GM19240 (cell line): ENCODE data around the gene SPHK1.

Experiments
- DNase-seq: peaks from one replicate; pipeline ENCODE4 v3.0.0; 2011; ENCODE audit warnings: low spot score; ENCODE audit not compliant: insufficient read length

Gene SPHK1

DNA sequence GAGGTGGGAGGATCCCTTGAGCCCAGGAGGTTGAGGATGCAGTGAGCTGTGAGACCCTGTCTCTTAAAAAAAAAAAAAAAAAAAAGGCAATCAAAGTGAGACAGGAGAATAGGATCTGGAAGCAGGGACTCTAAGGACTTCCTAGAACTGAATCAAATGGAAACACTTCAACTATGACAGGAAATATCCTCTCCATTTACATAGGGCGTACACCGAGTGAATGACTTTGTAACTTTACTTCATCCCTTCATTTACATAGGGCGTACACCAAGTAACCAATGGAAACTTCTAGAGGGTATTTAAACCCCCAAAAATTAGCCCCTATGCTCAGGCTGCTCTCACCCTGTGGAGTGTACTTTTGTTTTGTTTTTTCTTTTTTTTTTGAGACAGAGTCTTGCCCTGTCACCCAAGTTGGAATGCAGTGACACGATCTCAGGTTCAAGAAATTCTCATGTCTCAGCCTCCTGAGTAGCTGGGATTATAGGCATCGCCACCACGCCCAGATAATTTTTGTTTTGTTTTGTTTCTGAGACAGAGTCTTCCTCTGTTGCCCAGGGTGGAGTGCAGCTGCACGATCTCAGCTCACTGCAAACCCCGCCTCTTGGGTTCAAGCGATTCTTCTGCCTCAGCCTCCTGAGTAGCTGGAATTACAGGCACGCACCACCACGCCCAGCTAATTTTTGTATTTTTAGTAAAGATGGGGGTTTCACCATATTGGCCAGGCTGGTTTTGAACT is 21.1 kb upstream of the SPHK1 start:
- no peak for DNase-seq

DNA sequence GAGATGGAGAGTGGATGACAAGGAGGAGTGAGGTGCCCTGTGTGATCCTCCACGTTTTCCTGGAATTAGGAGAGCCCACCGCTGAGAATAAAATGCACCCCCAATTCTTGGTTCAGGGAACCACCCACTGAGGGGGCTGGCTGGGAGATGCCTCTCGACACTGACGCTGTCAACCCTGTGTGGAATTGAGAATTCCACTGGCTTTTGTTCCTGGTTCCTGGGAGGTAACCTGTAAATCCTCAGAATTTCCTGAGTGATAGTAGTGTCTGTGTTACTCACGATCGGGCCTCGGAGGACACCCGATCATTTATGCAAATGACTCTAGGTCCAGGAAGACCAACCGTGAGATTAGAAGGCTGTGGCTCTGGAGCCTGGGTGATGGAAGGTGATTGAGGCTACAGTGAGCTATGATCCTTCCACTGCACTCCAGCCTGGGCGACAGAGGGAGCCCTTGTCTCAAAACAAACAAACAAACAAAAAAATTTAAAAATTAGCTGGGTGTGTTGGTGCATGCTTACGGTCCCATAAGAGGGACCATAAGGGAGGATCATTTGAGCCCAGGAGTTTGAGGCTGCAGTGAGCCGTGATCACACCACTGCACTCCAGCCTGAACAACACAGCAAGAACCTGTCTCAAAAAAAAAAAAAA is 19.0 kb upstream of the SPHK1 start:
- DNase-seq: no peak

DNA sequence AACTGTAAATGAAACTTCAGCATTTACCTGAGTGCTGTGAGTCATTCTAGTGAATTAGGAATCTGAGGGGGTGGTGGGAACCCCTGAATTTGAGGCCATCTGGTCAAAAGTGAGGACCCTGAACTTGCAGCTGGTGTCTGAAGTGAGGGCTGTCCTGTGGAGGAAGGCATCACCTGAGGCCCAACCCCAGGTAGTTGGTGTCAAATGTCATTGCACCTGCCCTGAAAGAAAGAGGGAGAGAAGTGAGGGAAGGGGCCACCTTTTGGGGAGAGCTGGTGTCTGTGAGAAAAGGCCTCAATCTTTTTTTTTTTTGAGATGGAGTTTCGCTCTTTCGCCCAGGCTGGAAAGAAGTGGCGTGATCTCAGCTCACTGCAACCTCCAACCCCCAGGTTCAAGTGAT is 18.2 kb upstream of the SPHK1 start:
- no peak for DNase-seq

- no peak for DNase-seq
Observed at GRCh38 chr17:76367642-76368041, 16.8 kb upstream of the SPHK1 start.

DNA sequence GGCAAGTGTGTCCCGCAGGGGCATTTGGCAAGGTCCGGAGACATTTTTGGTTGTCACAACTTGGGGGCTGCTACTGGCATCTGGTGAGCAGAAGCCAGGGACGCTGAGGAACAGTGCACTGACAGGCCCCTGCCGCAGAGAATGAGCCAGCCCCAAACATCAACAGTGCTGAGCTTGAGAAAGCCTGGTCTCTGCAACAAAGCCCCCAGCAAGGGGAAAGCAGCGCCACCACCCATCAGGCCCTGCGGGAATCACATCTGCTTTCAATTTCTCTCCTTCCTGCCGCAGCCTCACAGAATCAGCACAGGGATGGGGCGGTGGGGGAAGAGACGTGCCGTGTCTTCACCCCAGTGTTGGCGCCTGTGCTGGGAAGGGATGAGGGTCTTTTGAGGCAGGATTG is 15.9 kb upstream of the SPHK1 start:
- DNase-seq: no peak

GRCh38 chr17:76369379-76369778 is 15.0 kb upstream of the SPHK1 start:
- no peak for DNase-seq

GRCh38 chr17:76369804-76370203 is 14.6 kb upstream of the SPHK1 start:
- no peak for DNase-seq

DNA sequence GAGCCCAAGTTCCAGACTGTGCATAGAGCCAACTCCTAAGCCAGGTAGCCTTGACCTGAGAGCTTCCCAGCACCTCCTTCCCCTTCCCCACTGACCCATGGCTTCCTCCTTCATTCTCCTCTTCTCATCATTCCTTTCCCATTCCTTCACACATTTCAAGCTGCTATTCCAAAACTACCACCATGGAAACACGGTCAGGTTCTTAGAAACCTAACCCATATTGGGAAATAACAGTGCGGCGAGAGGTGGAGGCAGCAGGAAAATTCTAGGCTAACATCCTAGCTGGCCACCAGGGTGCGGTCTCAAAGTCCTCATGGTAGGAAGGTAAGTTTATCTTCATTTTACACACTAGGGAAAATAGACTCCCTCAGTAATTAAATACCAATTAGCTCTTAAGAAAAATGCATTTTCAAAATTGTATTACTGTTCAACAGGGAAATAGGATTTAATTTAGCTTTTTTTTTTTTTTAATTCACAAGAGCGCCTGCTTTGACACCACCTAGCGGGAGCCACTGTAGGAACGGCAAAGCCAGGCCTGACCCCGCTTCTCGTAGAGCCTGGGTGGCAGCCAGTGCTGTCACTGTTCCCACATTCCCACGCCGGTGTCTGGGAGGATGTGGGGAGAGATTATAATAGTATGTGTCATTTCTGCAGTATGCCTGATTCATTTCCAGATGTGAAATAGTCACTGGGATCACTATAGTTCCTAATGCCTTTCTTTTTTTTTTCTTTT is 14.0 kb upstream of the SPHK1 start:
- no peak for DNase-seq

- DNase-seq: no peak
Observed at GRCh38 chr17:76371656-76372628, 12.5 kb upstream of the SPHK1 start.

GRCh38 chr17:76376318-76377133 is 7.9 kb upstream of the SPHK1 start:
- DNase-seq: no peak

DNA sequence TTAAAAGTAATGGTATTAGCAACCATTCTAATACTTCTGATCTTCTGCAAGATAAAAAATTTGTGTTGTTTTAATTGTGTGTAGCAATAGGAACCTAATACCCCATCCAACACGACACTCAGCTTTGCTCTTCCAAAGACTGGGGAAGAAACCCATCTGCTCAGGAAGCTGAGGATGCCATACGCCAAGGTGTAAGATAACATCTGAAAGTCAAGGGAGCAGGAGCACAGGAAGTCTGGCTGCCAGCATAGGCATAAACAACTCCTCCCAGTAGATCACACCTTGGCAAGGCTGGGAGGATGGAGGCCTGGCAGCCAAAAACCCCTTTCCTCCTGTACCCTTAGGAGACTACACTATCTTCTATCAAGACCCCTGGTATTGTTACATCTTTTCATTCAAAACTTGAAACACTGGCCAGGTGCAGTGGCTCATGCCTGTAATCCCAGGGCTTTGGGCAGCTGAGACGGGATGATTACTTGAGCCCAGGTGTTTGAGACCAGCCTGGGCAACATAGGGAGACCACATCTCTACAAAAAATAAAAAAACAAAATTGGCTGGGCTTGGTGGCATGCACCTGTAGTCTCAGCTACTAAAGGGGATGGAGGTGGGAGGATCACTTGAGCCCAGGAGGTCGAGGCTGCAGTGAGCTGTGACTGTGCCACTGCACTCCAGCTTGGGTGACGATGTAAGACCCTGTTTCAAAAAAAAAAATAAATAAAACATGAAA is 5.7 kb upstream of the SPHK1 start:
- DNase-seq: no peak

GRCh38 chr17:76379275-76379641 is 5.2 kb upstream of the SPHK1 start:
- DNase-seq: no peak

- DNase-seq: no peak
Observed at GRCh38 chr17:76379646-76380376, 4.6 kb upstream of the SPHK1 start.

DNA sequence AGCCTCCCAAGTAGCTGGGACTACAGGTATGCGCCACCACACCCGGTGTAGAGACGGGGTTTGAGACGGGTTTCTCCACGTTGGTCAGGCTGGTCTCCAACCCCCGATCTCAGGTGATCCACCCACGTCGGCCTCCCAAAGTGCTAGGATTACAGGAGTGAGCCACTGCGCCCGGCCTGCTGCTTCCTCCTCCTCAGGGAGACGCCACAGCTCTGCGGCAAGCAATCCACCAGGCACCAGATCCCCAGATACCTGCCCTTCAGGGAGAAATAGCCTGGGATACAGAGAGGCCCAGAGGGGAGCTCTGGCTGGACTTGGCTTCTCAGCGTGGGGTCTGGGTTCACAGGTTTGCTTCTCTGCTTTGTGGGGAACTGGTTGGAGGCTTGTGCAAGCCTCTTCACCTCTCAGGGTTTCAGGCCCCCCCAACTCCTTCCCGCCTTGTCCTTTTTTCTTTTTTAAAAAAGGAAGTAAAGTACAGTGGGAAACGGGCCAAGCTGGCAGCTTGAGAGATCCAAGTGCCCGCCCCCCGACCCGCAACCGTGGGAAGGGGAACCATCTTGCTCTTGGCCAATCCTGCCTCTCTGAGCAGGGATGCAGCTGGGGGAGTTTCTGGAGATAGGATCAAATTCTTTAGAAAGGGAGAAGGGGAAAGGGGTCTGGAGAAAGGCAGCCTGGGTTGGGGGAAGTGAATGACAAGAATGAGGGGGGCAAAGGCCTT is 2.6 kb upstream of the SPHK1 start:
- no peak for DNase-seq

GRCh38 chr17:76382351-76382802 is 2.0 kb upstream of the SPHK1 start:
- no peak for DNase-seq

- peak; percentile 36 for DNase-seq
Observed at GRCh38 chr17:76382803-76383545, 1.4 kb upstream of the SPHK1 start.

DNA sequence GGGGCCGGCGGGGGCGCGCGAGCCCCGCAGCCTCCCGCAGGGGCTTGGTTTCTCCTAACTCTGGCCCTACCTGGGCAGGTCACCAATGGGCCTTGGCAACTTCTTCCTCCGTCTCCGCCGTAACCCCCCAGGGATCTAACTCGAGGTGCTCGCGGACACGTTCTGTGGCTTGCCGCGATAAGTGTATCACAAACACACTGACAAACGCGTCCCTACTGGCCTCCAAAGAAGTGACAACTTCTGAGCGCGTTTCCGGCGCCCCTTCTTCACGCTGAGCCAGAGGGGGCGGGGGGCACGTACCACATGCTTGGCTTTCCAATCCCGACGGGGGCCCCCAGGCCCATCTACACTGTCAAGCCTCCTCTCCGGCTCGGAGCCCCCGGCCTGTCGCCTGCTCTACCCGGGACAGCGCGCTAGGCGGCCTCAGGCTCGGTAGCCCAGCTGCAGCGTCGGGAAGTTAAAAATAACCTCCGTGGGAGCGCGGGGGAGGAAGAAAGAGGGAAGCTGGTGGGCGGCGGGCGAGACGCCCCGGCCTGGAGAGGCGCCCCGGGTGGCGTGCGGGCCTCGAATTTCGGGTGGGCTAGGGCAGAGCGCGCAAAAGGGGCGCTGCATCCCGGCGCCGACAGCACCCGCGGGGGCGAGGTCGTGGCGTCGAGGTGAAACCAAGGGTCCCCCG is 725 bp upstream of the SPHK1 start:
- no peak for DNase-seq
